GF-D8 (cell line): Measurements from ENCODE around the gene YIPF4.
"Not testable (repeated sequence)": the region's sequence is repeated elsewhere in the genome, so short reads cannot be mapped to it uniquely, and the experiment has no call there.

ENCODE experiments used
- DNase-seq: peaks from one replicate; lab custom pipeline; 2025; lab: John Stamatoyannopoulos, UW

The YIPF4 gene

GRCh38 chr2:32277674-32278477, at the start of gene YIPF4:
Gene YIPF4, plus strand, starts transcription at chr2:32277904. Its CDS starts 252 bp downstream, at chr2:32278156.
- DNase-seq = peak; percentile 77

- DNase-seq = no peak
Measured at GRCh38 chr2:32228181-32228580, 49.5 kb upstream of the YIPF4 start.

GRCh38 chr2:32229635-32230034, 48.1 kb upstream of the YIPF4 start:
- DNase-seq = peak; percentile 5

- no peak for DNase-seq
Measured at GRCh38 chr2:32231959-32232358, 45.7 kb upstream of the YIPF4 start.

GRCh38 chr2:32235315-32235714, 42.4 kb upstream of the YIPF4 start:
- DNase-seq = no peak

GRCh38 chr2:32237488-32237887, 40.2 kb upstream of the YIPF4 start:
- DNase-seq = no peak

- DNase-seq = no peak
Measured at GRCh38 chr2:32237996-32238395, 39.7 kb upstream of the YIPF4 start.

GRCh38 chr2:32242331-32242730, 35.4 kb upstream of the YIPF4 start:
- no peak for DNase-seq

GRCh38 chr2:32246911-32247310, 30.8 kb upstream of the YIPF4 start:
- no peak for DNase-seq

GRCh38 chr2:32248299-32248698, 29.4 kb upstream of the YIPF4 start:
- DNase-seq = no peak

- no peak for DNase-seq
Measured at GRCh38 chr2:32249731-32250236, 27.9 kb upstream of the YIPF4 start.

- no peak for DNase-seq
Measured at GRCh38 chr2:32250290-32250689, 27.4 kb upstream of the YIPF4 start.

GRCh38 chr2:32258242-32258641, 19.5 kb upstream of the YIPF4 start:
- DNase-seq = no peak

- no peak for DNase-seq
Measured at GRCh38 chr2:32260376-32260775, 17.3 kb upstream of the YIPF4 start.

GRCh38 chr2:32262105-32262504, 15.6 kb upstream of the YIPF4 start:
- peak; percentile 64 for DNase-seq

GRCh38 chr2:32264422-32265105, 13.1 kb upstream of the YIPF4 start, which contains the start of gene NLRC4:
Gene NLRC4, minus strand, starts transcription at chr2:32264886. Its CDS starts 8,111 bp downstream, at chr2:32256775.
- peak; percentile 88 for DNase-seq

- no peak for DNase-seq
Measured at GRCh38 chr2:32271063-32271462, 6.6 kb upstream of the YIPF4 start.

- no peak for DNase-seq
Measured at GRCh38 chr2:32272279-32272678, 5.4 kb upstream of the YIPF4 start.

- DNase-seq = no peak
Measured at GRCh38 chr2:32274289-32274688, 3.4 kb upstream of the YIPF4 start.

- DNase-seq = not testable (repeated sequence)
Measured at GRCh38 chr2:32275790-32276189, 1.9 kb upstream of the YIPF4 start.

- no peak for DNase-seq
Measured at GRCh38 chr2:32277363-32277673, 386 bp upstream of the YIPF4 start.

GRCh38 chr2:32278478-32278853, 762 bp downstream of the YIPF4 start:
- DNase-seq = no peak

GRCh38 chr2:32284321-32284720, 6.6 kb downstream of the YIPF4 start:
- no peak for DNase-seq
